ENCODE measurements around the gene LRP8.

The LRP8 gene

GRCh38 chr1:53359225-53359933, 31.5 kb upstream of the LRP8 start:
- DNase-seq = no peak

- no peak for DNase-seq
These were observed 28.8 kb upstream of the LRP8 start for GRCh38 chr1:53356637-53357036.

DNA sequence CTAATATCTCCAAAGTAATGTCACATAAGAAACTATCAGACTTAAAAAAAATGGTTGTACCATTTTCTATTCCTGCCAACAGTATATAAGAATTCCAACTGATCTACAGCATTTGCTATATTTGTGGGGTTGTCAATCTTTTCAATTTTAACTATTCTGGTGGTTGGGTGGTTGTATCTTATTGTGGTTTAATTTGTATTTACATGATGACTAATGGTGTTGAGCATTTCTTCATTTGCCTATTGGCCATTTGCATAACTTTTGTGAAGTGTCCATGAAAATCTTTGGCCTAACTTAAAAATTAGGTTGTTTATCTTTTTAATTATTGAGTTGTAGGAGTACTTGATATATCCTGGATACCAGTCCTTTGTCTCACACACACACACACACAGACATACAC, 26.2 kb upstream of the LRP8 start:
- no peak for DNase-seq

- no peak for DNase-seq
These were observed 24.7 kb upstream of the LRP8 start for GRCh38 chr1:53352561-53352960.

- no peak for DNase-seq
These were observed 23.2 kb upstream of the LRP8 start for GRCh38 chr1:53350853-53351767.

DNA sequence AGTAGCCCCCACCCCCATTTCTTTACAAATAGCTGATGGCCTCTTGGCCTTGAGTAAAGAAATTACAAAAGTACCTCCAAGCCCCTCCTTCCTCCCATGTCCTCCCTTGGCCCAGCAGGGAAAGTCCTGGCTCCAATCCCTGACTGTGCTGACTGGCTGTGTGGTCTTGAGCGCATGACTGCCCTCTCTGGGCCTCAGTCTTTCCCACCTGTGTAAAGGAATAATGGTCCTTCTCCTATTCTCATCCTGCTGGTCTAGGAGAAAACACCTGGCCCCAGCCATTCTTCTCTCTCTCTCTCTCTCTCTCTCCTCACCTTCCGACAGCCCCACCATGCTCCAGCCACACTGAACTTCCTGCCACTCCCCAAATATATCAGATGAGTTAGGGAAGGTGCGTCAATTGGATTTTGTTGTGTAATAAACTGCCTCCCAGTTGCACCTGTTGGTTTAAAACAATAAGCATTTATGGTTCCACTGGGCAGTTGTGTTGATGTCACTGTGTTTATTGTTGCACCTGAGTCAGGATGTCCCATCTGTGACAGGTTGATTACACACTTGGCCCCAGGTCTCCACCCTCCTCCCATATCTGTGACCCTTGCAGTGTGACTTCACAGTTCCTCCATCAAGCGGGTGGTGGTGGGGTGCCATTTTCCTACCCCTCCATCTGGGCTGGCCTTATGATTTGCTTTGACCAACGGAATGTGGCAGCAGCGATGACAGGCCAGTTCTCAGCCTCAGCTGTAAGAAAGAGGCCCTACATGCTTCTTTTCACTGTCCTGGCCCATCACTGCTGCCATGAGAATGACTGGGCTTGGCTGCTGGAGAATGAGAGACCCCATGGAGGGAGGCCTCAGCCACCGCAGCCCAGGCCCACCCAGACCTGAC, 22.3 kb upstream of the LRP8 start:
- no peak for DNase-seq

GRCh38 chr1:53349369-53349835, 21.5 kb upstream of the LRP8 start:
- no peak for DNase-seq

- DNase-seq = no peak
These were observed 20.9 kb upstream of the LRP8 start for GRCh38 chr1:53348486-53349368.

DNA sequence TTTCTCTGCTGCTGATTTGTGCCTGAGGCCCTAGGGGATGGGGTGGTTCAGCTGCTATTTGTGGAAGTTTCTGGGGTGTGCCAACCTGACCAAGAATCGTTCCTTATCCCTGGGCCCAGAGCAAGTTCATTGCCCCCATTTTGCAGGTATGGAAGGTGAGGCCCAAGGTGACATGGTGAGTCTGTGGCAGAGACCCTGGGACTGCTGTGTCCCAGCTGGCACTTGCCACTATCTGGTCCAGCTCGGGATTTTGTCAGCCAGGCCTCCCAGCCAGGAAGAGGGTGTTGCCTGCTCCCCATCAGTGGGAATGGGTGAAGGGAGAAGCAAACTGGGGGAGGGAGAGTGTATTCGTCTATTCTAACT, 18.9 kb upstream of the LRP8 start:
- no peak for DNase-seq

GRCh38 chr1:53345996-53346813, 18.3 kb upstream of the LRP8 start:
- DNase-seq = no peak

GRCh38 chr1:53344921-53345838, 17.3 kb upstream of the LRP8 start:
- DNase-seq = no peak

GRCh38 chr1:53343831-53344668, 16.2 kb upstream of the LRP8 start:
- no peak for DNase-seq

DNA sequence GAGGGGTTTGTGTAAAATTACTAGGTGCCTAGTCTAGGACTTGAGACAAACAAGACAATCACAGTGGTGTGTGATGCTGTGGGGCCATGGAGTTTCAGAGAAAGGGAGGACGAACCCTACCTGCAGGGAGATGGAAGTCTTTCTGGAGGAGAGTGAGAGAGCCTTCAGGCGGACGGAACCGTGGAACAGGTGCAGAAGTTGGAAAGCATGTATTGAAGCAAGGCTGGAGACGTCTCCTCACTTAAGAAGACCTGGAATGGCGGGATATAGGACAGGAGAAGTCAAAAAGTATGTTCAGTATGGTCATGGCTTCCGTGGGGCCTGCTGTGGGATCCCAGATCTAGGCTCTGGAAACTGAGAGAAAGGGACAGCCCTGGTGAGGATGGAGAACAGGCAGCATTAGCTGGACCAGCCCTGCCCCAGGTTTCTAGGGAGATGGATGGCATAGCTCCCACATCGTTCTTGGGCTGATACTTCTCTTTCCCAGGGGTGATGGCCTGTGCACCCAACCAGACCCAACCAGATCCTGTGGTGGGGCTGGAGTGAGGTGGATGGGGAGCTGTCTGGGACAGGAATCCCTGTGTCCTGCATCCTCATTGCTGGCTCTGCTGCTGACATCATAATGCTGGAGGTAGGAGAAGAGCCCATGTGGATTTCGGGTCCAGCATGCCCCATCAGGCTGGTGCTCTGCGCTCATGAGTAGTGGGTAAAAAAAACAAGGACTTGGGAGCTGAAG, 15.0 kb upstream of the LRP8 start:
- no peak for DNase-seq

DNA sequence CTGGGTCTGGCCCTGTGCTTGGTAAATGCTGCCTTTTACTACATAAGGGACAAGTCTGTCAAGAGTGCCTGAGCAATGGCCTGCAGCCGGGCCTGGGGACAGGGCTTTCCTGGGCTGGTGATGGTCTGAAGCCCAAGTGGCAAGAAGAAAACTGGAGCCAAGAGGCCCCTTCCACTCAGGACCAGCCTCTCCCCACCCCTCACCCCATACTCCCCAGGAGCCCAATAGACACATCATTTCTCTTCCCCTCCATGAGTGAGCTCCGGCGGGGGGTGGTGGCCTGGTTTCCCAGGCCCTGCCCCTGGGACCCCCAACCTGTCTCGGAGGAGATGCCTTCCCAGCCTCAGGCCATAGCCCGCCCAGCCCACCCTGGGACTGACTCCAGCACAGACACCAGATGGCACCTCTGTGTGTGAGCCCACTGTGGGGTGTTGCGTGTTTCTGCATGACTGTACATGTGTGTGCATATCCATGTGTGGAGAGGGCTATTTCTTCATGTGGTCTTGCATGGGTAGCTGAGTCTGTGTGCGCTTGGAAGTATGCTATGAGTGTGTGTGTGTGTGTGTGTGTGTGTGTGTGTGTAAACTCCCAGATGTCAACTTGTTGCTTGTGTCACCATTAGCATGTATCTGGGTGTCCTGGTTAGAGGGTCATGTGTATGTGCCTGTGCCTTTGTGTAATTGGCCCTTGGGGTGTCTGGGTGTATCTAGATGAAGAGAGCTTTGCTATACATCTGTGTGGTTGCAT, 14.3 kb upstream of the LRP8 start:
- no peak for DNase-seq

GRCh38 chr1:53341521-53341895, 13.6 kb upstream of the LRP8 start:
- no peak for DNase-seq

GRCh38 chr1:53340660-53341520, 13.0 kb upstream of the LRP8 start:
- DNase-seq = no peak

Data from NCI-H2029 (cell line).